GM19397 (cell line): ENCODE measurements around the gene KCNC1.

Experiments
- ATAC-seq: cut with Tn5 transposase; IDR thresholded peaks from one replicate; pipeline ENCODE4 v1.9.1; 2021; ENCODE audit warnings: mild to moderate bottlenecking, moderate library complexity; ENCODE audit not compliant: unreplicated experiment

Gene KCNC1

GRCh38 chr11:17734418-17734911 lies at the start of gene KCNC1:
KCNC1 (plus strand) TSS chr11:17734781; CDS start chr11:17736003, 1,222 bp downstream.
- ATAC-seq = no peak

DNA sequence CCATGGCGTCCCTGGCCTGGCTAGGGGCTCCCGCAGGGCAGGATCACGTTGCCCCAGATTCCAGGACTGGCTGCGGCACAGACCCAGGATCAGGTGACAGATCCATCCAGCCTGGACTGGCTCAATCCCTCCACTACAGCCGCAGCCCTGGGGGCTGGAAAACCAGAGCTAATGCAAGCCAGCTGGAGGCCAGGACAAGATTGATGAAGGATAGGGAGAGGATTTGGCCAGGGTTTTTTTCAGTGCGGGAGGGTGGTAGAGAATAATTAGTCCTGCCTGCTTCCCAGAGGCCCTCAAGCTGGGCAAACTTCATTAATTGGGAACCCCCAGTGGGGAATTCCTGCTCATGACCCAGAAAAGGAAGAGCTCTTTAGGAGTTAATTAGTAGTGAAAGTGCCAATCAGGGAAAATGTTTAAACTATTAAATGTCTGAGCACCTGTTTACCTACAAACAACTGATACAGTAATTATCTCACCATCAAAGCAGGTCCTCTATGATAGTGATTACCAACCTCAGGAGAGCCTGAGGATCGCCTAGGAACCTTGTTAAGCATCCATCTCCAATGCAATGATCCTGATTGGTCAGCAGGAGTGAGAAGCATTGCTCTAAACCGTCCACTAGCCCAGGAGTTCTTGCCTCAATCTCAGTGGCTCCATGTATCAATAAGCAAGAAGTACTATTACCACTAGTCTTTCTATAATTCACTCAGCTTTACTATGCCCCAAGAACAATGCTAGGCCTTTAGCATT lies 48.2 kb upstream of the KCNC1 start:
- no peak for ATAC-seq

DNA sequence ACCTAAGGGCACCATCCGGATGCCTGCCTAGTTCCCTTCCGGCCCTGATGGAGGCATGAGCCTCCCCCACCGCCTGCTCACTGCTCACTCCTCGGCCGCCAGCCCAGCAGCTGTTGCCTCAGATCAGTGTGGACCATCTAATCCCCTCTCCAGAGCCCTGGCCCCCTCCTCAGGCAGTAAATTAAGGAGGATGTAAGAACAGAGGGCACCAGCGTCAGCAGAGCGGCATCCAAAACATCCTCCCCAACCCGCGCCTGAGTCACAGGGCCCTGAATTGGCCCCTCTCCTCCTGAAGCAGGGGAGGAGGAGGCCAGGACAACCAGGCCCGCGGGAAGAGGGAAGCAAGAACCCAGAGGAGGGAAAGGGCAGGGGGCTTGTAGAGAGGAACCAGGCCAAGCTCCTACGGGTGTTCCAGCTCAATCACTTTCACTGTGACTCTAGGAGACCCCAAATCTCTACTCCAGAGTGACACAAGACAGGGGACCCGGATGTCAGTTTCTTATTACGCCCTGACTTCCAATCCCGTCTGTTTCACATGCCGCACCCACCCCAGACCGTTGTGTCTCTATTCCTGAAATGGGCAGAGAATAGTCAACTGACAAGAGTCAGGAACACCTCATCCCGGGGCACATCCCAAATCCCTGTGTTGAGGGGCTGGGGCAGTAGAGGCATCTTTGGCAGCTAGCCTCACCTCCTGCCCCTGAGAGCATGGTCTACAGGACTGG lies 46.5 kb upstream of the KCNC1 start:
- ATAC-seq = no peak

- ATAC-seq = no peak
Observed at GRCh38 chr11:17691550-17691949, 43.0 kb upstream of the KCNC1 start.

GRCh38 chr11:17691976-17692375 lies 42.6 kb upstream of the KCNC1 start:
- ATAC-seq = no peak

DNA sequence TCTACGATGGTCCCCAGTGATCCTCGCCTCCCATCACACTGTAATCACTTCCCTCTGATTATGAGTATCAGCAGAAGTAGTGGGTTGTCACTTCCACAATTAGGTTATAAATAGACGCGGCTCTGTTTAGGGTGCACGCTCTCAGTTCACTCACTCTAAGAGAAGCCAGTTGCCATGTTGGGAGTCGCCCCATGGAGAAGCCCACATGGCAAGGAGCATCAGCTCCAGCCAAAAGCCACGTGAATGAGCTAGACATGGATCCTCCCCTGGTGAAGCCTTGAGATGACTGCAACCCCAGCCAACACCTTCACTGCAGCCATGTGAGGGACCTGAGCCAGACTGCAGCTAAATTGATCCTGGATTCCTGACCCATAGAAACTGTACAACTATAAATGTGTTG lies 41.6 kb upstream of the KCNC1 start:
- ATAC-seq = no peak

GRCh38 chr11:17693531-17693930 lies 41.0 kb upstream of the KCNC1 start:
- ATAC-seq = no peak

DNA sequence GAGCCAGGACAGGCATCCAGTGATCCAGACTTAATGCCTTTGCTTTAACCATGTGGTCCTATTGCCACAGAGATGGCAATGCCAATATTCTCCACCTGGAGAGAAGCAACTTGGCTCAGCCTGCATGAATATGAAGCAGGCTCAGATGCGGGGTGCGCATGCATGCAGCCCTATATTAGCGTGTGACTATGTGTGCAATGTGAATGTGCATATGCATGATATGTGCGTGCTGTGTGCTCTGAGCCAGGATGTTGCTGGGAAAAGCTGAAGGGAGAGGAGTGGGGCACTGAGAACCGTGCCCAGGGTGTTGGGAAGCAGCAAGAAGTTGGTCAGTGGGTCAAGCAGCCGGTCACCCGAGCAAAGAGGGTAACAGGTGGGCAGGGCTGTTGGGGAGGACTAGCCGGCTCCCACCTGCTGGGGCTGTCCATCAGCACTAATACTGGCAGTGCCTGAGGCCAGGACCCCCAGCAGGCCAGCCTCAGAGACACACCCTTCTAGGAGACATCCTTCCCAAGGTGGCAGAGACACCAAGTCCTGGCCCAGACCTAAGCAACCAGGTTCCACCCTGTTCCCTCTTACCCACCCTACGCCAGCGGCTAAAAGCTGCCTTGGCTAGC lies 40.0 kb upstream of the KCNC1 start:
- ATAC-seq = no peak

DNA sequence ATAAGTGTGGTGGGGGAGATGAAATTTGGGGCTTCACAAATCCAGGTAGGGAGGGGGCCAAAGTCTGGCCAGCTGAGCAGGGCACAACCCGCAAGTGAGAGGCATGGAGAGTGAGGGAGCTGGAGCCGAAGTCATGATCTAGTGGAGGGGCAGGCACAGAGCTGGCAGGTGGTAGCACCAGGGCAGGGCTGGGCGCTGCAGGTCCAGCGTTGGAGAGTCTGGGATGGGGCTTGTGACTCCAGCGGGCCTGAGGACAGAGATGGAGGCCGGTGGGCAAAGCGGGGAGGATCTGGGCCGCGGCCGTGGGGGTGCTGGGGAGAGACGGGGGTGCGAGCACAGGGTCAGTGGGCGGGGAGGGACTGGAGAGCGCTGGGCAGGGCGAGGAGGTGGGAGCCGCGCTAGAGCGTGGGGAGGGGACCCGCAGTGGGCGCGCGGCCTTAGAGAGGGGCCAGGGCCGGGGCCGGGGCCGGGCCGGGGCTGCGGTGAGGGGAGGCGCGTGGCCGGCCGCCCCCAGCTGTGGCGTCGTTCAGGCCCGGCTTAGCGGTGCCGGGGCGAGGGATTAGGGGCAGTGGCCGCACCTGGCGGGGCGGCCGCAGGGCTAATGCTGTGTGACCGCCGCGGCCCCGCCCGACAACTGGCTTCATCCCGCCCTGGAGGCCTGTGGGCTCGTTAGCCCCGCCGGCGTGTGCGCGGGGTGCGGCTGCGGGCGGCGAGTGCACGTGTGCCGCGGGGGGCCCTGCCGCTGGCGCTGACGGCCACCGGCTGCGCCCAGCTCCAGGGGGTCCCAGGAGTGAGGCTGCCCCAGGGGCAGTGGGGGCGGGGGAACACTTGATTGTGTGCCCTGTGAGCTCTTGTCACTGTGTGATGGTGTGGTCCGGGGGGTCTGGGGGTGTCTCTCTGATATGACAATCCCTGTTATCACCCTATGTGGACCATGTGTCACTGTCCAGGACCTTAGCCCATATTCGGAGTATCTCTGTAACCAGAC lies 38.8 kb upstream of the KCNC1 start:
- no peak for ATAC-seq

DNA sequence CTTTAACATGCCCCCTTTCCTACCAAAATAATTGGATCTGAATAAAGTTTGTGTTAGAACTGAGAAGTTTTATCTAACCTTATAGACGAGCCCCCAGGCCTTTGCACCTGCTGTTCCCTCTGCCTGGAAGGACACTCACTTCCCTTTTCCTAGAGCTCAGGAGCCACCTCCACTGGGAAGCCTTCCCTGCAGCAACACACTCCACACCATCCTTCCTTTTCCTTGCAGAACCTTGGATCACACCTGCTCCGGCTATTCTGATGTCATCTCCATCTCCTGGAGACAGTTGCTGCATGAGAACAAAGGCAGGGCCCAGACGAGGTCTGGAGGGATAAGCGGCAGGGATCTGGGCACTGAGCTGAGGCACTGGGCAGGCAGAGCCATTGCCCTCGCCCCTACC lies 37.8 kb upstream of the KCNC1 start:
- ATAC-seq = no peak

- no peak for ATAC-seq
Observed at GRCh38 chr11:17697175-17697949, 37.2 kb upstream of the KCNC1 start.

GRCh38 chr11:17699147-17700114 lies 35.1 kb upstream of the KCNC1 start:
- no peak for ATAC-seq

GRCh38 chr11:17700991-17701390 lies 33.6 kb upstream of the KCNC1 start:
- no peak for ATAC-seq

DNA sequence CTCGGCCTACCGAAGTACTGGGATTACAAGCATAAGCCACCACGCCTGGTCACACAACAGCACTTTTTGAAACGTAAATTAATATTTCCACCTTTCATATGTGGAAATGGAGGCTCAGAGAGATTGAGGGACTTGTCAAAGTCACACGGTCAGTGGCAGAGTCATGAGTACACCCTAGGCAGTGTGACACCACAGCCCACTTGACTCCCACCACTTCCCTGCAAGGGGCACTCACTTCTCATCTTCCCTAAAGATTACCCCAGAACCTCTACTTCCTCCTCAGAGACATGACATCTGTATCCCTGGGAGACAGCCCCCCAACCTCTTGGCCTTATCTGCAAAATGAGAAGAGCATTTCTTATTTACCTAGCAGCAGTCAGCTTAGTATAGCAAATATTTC lies 31.7 kb upstream of the KCNC1 start:
- no peak for ATAC-seq

DNA sequence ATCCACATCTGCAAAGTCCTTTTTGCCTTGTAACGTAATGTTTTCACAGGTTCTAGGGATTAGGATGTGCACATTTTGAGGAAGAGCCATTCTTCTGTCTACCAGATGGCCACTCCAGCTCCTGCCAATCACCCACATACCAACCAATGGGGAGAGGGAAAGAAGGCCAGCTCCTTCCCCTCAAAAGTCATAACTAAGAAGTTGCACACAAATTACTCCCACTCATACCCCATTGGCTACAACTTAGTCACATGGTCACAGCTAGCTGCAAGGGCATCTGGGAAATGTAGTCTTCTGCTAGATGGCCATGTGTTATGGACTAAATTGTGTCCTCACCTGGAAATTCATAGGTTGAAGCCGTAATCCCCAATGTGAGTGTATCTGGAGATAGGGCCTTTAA lies 30.6 kb upstream of the KCNC1 start:
- ATAC-seq = no peak

GRCh38 chr11:17707830-17708229 lies 26.8 kb upstream of the KCNC1 start:
- no peak for ATAC-seq

GRCh38 chr11:17711836-17712235 lies 22.7 kb upstream of the KCNC1 start:
- no peak for ATAC-seq

DNA sequence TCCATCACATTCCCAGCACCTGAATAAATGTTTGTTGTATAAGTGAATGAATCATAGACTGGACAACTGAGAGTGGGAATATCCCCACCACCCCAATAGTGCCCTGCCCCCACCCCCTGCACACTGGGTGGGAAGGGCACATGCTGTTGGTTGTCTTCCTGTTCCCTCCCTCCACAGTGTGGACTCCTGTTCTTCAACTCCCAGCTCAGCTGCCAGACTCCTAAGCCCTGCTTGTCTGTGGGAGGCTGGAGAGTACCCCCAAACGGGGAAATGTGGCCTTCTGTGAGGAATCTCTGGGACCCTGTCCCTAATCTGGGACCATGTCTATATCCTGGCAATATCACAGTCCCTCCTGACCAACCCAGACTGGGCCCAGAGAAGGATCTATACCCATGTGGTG lies 20.7 kb upstream of the KCNC1 start:
- no peak for ATAC-seq

DNA sequence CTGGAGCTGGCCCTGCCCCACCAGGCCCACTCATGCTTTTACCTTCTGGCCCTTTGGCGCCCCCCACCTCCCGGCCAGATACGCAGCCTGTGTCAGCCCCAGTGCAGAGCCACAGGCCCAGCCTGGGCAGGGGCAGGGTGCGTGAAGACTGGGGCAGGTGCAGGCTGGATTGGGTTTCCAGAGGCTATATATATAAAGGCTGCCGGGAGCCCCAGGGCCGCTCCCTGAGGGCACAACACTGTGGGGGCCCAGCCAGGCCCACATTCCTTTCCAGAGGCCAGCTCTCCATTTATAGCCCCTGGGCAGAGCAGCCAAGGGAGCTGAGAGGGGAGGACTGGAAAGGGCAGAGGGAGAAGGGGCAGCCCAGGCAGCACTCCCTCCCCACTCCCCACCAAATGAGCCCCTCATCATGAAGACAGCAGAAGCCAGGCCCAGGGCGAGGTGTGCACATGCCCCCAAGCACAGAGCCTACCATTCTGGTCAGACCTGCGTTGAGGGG lies 20.2 kb upstream of the KCNC1 start:
- no peak for ATAC-seq
